ENCODE data around the gene MTURN. TPM values are rescaled to one million over a fixed set of nuclear protein-coding genes. Genes with fewer than 3 reads are reported as not detected.

MTURN gene
- total RNA-seq, 4 donors from 2014 or later, result 36.9 to 59.7 (median 45.6) TPM

GRCh38 chr7:30165590-30165989, 30.8 kb downstream of the MTURN start:
- no peak overlapping the region for H3K4me3 ChIP-seq (ENCODE audit: low read depth, poor library complexity, severe bottlenecking)
- no peak for TF ChIP-seq POLR2A (IDR thresholded peaks at IDR 0.05)
- 64 to 65% methylated on average over 3 of the region's 3 CpGs for WGBS, 2 donors
- intact Hi-C loops (cut with DNase I; ENCODE audit: low total_unique reads), result no loop called here
- no peak for DNase-seq (ENCODE audit: low spot score in 2 of 2)

GRCh38 chr7:30166155-30166840, 31.5 kb downstream of the MTURN start:
- 57 to 71% methylated on average over 12 of the region's 12 CpGs for WGBS, 2 donors
- H3K4me3 ChIP-seq (ENCODE audit: low read depth, poor library complexity, severe bottlenecking), result no peak overlapping the region
- TF ChIP-seq POLR2A (IDR thresholded peaks at IDR 0.05) (no peak), CTCF (IDR thresholded peaks at IDR 0.05) (no peak)
- DNase-seq (ENCODE audit: low spot score in 2 of 2), result no peak
- intact Hi-C loops (cut with DNase I; ENCODE audit: low total_unique reads), result no loop called here

GRCh38 chr7:30166841-30167235, 32.1 kb downstream of the MTURN start:
- TF ChIP-seq POLR2A (IDR thresholded peaks at IDR 0.05) (no peak), CTCF (IDR thresholded peaks at IDR 0.05) (no peak)
- no peak overlapping the region for H3K4me3 ChIP-seq (ENCODE audit: low read depth, poor library complexity, severe bottlenecking)
- no peak for DNase-seq (ENCODE audit: low spot score in 2 of 2)
- intact Hi-C loops (cut with DNase I; ENCODE audit: low total_unique reads), result no loop called here
- 80 to 84% methylated on average over 5 of the region's 5 CpGs for WGBS, 2 donors

- intact Hi-C loops (cut with DNase I; ENCODE audit: low total_unique reads), result no loop called here
- no peak for TF ChIP-seq POLR2A (IDR thresholded peaks at IDR 0.05)
- WGBS, 2 donors, result 86 to 90% methylated on average over 6 of the region's 6 CpGs
- H3K4me3 ChIP-seq (ENCODE audit: low read depth, poor library complexity, severe bottlenecking), result no peak overlapping the region
- no peak for DNase-seq (ENCODE audit: low spot score in 2 of 2)
Measured at GRCh38 chr7:30167901-30168300, 33.1 kb downstream of the MTURN start.

GRCh38 chr7:30168835-30169573, 34.2 kb downstream of the MTURN start:
- TF ChIP-seq CTCF (IDR thresholded peaks at IDR 0.05) (no peak), POLR2A (IDR thresholded peaks at IDR 0.05) (no peak)
- intact Hi-C loops (cut with DNase I; ENCODE audit: low total_unique reads), result no loop called here
- no peak overlapping the region for H3K4me3 ChIP-seq (ENCODE audit: low read depth, poor library complexity, severe bottlenecking)
- 47 to 55% methylated on average over 16 of the region's 16 CpGs for WGBS, 2 donors
- DNase-seq (ENCODE audit: low spot score in 2 of 2), result no peak

- TF ChIP-seq CTCF (IDR thresholded peaks at IDR 0.05), result no peak
- TF ChIP-seq POLR2A (IDR thresholded peaks at IDR 0.05), result no peak
- intact Hi-C loops (cut with DNase I; ENCODE audit: low total_unique reads), result no loop called here
- WGBS, 2 donors, result 70 to 80% methylated on average over 2 of the region's 2 CpGs
- H3K4me3 ChIP-seq (ENCODE audit: low read depth, poor library complexity, severe bottlenecking), result no peak overlapping the region
- DNase-seq (ENCODE audit: low spot score in 2 of 2), result no peak
Measured at GRCh38 chr7:30169579-30169978, 34.8 kb downstream of the MTURN start.
